IPS DF 4.7 (cell line): Measurements from ENCODE around the gene ZFR2.

Experiments
- DNase-seq: peaks from one replicate; pipeline ENCODE4 v3.0.0-alpha.2; 2013; ENCODE audit warnings: low spot score; ENCODE audit errors: extremely low read depth

Gene ZFR2

DNA sequence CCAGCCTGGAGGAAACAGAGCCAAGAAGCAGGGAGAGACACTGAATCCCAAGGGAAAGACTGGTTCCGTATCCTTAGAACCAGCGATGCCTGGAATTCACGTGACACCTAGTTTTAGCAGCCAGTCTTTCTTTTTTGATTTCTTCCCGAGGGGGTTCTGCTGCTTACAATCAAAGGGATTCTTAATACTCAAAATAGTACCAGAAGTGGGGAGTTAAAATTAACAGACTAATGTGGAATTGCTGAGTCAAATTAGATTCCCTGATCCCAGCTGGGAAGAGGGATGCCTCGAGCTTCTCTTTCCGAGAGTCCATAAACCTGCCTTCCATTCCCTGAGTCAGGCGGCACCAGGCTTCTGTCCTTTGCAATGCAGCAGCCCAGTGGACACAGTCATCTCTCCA lies 77.9 kb downstream of the ZFR2 start:
- DNase-seq, result no peak

DNA sequence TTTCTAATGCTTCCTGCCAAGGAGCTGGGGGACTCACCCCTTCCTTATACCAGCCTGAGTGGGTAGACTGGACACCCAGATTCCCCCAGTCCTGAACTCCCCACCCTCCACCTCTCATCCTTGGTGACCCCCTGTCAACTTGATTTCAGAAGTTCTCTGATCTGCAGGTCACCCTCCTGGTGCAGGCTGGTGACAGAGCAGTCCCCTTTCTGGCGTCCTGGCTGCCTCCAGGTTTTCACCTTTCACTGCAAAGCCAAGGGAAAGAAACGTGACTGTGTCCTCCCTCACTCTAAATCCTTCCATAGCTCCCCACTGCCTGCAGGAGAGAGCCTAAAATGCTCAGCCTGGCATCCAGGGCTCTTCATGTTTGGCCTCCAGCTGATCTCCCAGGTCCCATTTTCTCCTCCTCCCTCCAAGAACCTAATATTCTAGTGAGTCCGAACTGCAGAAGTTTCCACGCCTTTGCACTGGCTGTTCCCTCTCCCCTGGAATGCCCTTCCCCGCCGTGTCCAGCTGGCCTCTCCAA lies 78.6 kb downstream of the ZFR2 start:
- no peak for DNase-seq

DNA sequence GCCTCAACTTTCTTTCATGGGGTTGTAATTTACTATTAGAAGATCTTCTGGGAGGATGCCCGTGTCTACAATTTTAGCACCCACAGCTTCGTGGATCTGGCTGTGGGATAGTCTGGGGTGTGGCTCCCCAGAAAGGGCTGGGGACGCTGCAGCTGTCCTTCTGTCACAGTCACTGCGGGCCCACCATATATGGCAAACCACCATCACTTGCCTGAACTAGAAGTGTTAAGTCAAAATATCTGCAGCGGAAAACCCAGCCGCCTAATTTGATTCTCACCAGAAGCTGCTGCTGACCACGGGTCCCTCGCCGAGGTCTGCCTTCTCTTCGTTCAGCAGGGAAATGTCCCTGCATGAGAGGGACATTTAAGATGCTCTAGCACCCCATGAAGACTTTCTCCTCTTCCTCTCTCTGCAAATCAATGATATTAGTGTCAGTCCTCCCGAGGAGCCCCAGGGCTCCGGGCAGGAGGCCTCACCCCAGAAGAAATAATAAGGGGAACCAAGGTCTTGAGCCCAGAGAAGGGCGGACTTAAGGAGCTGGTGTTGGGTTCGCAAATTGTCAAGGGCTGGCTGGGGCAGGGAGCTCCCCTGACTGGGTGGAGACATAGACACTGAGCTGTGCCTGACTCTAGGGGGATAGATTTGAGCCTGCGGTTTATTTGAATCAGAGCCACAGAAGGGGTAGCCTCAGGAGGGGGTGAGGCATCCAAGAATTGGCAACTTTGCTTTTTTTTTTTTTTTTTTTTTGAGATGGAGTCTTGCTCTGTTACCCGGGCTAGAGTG lies 79.7 kb downstream of the ZFR2 start:
- DNase-seq, result no peak

DNA sequence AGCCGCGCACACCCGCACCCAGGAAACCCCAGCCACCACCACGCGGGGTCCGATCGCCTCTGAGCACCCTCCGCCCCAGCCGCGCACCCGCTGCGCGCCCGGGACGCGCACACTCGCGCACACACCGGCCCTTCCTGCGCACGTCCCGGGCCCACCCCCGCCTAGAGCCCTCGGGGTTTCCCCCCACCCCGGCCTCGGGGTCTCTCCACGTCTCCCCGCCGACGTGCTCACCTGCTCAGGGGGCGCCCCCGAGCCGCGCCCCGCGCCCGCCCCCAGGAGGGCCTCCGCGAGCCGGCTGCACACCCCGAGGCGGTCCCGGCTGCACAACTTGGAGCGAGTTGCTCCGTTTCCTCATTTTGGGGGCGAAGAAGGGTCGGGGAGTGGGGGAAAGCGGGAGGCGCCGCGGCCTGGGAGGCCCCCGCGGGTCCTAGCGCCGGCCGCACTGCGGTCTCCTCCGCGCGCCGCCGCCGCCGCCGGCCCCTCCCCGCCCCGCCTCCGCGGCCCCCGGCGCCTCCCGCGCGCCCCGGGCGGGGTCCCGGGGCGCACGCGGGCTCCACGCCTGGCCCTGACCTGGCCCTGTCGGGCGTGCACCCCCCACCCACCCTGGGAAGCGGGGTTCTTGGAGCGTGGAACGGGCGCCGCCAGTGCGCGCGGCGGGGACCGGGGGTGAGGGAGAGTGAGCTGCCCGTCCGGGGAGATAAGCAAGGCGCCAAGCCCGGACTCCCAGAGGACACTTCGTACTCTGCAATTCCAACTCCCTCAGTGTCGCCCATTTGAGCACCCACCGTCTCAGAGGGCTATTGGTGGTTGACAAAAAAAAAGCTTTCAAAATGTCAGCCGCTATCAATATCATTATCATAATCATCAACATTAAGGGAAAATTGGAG lies 82.7 kb downstream of the ZFR2 start, which contains the start of gene MATK:
TSS of gene MATK (minus strand) at position 444 of the 887 bp plus-strand sequence. CDS start 1,246 bp downstream, outside the sequence.
- DNase-seq, result no peak

DNA sequence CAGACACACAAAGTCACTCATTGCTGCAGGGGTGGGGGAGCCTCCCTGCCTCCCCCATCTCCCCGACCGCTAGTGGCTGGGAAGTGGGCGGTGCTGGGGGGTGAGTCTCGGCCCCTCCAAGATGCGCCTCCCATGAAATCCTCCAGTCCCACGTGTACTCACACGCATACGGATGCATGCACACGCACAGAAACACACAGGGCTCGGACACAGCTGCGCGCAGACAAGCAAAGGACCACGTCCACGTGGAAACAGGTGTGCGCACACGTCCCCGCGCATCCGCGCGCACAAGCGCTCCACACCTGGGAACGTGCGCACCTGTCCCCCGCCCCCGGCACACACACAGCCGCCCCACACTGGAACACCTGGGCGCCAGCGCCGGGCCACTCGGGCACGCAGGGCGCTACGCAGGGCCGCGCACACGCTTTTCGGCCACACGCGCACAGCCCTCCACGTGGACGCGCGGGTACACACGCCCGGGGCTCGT lies 83.3 kb downstream of the ZFR2 start:
- no peak for DNase-seq

DNA sequence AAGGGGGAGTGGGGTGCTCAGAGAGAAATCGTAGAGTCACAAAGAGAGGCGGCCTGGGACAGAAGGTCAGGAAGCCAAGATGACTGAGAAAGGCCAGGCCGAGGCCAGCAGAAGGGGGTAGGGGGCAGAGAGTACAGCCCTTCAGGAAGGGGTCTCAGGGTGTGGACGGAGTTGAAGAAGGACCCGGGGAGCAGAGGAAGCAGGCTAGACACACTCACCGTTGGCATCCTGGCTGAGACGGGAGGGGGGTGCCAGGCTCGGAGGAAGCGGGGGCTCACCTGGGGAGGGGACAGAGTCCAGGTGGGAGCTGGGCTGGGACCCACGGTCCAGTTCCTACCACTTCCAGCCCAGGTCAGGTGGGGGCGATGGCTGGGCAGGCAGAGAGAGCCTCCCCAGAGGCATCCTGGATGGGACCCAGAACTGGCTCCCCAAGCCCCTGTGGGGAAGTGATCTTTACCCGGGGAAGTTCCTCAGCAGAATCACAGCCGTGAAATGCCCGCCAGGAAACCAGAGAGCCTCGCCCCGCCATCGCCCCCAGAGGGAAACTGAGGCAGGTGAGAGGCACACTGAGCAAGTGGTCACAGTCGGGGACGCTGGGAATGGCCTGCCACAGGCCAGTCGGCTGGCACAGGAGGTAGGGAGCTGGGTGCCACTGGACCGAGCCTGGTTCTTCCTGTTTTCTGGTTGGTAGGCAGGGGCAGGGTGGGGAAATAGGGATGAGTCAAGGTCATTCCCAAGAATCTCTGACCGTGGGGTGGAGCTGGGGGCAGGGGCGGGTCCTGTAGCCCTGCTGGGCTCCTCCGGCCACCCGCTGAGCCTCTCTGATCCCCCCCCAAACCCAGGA lies 84.0 kb downstream of the ZFR2 start:
- DNase-seq, result no peak

DNA sequence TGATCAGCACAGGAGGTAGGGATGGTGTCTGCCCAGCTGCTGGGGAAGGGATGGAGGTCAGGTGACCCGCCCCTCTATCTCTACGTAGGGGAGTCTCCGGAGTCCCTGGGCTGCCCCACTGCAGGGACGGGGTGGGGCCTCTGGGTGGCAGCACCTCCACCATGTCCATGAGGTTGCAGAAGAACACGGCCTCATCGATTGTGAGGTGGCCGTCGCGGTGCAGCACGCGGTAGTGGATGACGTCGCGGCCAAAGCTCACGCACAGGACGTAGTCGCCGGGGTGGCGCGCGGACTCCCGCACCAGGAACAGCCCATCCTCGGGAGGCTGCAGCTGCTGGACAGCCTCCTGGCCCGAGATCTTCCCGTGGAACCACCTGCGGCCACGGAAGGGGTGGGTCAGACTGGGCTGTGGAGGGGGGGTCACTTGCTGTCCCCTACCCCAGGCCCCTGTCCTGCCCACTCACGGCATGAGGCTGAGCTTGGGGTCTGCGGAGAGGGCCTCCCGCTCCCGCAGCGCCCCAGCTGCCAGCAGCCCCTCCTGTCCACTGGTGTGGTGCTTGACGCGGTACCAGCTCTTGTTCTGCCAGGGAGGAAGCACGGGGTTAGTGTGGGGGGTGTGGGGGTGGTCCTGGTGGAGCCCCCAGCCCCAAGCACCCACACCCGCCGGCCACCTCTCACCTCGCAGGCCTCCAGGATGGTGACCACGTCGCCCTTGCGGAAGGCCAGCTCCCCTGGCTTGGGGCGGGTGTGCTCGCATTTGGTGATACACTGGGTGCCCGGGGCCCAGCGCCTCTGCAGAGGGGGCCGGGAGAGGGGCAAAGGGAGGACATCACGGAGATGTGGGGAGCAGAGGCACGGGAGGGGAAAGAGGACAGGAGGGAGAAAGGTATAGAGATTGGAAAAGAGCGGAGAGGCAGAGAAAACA lies 84.9 kb downstream of the ZFR2 start:
- no peak for DNase-seq

DNA sequence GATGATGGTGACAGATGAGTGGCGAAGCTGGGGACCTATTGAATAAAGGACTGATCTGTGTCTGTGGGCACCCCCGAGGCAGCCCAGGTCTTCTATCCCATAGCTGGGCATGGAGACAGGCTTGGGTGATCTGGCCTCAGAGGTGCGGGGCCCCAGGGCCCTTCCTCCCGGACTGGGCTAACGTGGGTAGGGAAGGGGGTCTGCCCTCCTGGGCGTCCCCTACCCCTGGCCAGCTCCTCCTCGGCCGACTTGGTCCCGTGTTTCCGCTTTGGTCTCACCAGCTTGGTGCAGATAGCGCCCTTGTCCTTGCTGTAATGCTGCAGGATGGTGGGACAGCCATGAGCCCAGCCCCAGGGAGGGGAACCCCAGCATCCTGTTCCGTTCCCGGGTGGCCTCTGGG lies 85.9 kb downstream of the ZFR2 start:
- DNase-seq, result no peak

DNA sequence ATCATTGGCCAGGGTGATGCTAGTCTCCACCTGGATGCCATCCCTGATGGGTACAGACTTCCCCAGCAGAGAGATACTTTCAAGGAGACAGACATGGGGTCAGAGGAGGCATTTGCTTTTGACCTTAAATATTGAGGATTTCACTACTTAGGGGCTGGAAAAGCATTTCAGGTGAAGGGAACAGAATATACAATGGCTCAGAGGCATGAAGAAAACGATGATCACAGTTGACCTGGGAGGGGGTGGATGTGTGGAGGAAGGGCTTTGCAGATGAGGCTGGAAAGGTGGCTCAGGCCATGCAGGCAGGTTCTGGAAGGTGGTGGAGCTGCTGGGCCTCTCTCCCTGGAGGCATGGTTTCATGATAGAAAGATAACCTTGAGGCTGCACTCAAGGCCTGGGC lies 86.5 kb downstream of the ZFR2 start:
- DNase-seq, result no peak

DNA sequence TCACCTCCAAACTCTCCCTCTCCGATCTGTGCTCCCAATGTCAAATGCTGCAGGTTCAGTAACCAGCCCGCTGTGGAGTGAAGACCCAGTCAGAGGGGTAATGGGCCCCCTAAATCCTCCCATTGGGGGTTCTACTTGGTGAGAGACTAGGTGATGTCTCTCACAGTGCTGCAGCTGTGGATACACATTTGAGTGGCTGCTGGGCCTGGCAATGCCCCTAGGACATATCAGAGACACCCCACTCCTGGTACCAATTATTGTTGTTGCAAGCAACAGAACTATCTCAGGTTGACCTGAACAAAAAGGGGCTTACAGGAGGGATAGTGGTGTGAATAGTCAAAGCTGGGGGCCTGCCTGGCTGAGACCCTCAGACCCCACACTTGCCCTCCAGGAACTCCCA lies 87.2 kb downstream of the ZFR2 start:
- no peak for DNase-seq

DNA sequence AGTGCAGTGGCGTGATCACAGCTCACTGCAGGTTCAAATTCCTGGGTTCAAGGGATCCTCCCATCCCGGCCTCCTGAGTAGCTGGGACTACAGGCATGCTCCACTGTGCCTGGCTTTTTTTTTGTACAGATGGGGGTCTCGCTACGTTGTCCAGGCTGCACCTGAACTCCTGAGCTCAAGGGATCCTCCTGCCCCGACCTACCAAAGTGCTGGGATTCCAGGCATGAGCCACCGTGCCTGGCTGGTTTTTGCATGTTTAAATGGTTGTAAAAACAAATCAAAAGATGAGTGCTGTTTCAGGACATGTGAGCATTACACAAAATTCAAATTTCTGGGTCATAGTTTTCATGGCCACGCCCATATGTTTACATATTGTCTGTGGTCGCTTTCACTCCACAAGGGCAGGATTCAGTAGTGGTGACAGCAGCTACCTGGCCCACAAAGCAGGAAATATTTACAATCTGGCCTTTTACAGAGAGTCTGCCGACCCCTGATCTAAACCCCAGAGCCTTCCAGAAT lies 88.0 kb downstream of the ZFR2 start:
- no peak for DNase-seq

DNA sequence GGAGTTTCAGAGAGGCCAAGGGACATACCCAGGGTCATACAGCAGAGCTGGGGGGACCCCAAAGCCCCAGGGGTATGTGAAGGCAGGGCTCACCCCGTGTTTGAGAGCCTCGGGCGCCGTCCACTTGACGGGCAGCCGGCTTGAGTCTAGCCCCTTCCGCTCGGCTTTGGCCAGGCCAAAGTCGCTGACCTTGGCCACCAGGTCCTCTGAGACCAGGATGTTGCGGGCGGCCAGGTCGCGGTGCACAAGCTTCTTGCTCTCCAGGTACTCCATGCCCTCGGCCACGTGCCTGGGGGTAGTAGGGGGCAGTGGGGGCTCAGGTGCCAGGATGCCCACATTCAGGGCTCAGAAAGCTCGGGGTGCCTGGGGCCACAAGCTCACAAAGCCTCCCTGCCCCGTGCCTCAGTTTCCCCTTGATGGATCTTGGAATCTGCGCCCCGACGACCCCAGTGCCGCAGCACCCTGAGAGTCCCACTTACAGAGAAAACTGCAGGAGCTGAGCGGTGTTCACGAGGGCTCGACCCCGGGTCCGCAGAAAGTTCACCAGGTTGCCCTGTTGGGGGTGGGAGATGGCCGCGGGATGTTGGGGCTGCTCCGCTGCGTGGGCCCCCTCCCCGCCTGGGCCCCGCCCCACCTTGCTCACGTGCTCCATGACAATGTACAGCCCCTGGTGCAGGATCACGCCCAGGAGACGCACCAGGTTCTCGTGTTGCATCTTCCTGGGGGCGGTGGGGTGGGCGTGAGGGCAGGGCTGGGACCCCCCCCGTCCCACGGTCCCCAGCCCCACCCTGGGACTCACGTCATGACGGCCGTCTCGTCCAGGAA lies 89.7 kb downstream of the ZFR2 start:
- no peak for DNase-seq

DNA sequence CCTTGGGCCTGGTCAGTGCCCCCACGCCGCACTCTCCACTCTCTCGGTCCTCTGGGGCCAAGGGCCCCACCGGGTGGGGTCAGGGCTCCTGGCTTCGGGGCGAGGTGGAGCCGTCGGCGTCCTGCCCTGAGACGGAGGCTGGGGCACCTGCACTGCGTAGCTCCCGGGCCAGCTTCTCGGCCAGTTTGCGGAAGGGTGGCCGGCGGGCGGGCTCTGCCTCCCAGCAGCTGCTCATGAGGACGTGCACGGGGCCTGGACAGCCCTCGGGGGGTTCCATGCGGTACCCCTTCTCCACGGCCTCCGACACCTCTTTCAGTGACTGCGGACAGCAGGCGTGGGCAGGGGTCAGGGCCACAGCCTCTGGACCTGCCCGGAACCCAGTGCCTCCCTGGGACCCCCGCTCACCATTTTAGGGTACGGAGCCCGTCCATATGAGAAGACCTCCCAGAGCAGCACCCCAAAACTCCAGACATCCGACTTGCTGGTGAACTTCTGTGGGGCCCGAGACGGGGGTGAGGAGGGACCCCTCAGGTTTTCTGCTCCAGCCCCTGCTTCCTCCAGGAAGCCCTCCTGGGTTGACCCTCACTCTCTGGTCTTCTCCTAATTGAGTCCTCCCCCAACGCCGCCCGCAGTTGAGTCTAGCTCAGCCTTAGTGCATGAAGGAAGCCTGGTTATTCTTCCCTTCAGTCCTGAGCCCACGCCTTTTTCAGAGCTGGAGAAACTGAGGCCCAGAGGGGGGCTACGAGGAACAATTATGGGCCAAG lies 90.6 kb downstream of the ZFR2 start:
- no peak for DNase-seq

DNA sequence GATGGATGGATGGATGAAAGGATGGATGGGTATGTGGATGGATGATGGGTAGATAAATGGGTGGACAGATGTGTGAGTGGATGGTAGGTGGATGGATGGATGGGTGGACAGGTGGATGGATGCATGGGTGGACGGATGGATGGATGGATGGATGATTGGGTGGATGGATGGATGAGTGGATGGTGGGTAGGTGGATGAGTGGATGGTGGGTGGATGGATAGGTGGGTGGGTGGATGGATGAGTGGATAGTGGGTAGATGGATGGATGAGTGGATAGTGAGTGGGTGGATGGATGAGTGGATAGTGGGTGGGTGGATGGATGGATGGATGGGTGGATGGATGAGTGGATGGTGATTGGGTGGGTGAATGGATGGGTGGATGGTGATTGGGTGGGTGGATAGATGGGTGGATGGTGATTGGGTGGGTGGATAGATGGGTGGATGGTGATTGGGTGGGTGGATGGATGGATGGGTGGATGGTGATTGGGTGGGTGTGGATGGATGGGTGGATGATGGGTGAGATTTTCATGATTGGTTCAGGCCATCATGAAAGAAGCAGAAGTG lies 92.3 kb downstream of the ZFR2 start:
- DNase-seq, result no peak

DNA sequence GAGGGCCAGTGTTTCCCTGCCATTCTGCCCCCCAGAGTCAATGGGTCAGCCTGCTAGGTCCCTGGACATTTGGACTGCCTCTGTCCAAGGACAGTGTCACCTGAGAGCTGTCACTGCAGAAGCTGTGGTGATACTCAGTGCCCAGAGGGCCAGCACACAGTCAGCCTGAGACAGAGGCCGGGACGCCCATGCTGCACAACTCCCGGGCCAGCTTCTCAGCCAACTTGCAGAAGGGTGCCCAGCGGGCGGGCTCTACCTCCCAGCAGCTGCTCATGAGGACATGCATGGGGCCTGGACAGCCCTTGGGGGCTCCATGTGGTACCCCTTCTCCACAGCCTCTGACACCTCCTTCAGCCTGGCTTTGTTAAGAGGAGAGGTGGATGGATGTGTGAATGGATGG lies 93.0 kb downstream of the ZFR2 start:
- DNase-seq, result no peak

DNA sequence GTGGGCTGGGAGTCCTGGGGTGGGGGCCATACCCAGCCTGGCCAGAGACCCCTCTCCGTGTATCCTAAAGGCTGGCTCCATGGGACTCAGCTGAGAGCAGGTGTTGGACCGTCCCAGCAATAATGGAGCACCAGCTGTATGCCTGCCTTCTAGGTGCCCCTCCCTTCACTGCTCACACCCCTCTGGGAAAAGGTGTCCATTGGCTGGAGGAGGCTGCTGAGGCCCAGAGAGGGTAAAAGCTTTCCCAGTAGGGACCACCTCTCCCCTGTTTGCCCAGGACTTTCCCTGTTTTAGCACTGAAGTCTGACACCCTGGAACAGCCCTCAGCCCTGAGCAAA lies 93.5 kb downstream of the ZFR2 start:
- no peak for DNase-seq

DNA sequence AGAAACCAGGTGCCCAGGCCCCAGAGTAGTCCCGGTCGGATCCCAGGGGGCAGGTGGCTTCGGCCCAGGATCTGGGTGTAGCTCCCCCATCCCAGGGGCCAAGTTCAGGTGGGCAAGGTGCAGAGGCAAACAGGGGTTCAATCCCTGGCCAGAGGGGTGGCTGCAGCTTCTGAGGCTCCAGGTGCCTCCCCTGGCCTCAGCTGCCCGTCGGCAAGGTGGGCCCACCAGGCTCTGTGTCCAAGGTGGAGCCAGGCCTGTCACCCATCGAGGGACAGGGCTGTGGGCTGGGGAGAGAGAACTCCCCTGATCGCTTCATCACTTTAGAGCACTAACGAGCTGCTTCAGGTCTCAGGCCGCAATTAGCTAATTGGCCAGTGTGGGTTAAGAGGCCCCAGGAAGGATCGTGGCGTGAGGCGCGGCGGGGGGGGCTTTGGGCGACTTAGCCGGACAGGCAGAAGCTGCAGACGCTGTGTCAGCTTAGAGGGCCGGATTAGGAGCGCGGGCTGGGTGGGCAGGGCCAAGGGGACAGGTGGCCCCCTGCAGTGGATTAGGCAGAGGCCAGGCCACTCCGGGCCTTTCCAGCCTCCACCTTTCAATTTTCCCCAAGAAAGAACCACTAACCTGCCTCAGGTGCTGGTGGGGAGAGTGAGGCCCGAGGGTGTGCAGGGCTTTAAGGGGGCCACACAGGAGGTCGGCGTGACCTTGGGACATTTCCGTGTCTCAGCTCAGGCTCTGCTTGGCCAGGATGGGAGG lies 94.0 kb downstream of the ZFR2 start:
- DNase-seq, result no peak
